ENCODE data around the gene ICAM4.

ICAM4 gene

GRCh38 chr19:10292206-10292788 is 5.5 kb downstream of the ICAM4 start:
- H3K79me2 ChIP-seq (ENCODE audit: control insufficient read depth, low read length) = no peaks in the 10 kb centered on the region
- H3K27me3 ChIP-seq (ENCODE audit: control insufficient read depth, low read length) = peaks cover 27% of the 10 kb centered on the region
- no peaks in the 10 kb centered on the region for H4K20me1 ChIP-seq (ENCODE audit: control insufficient read depth, insufficient read depth, low read depth, low read length)
- H3K4me1 ChIP-seq (ENCODE audit: control insufficient read depth, low read length) = peaks cover 68% of the 10 kb centered on the region
- no peak overlapping the region for H3K27ac ChIP-seq (ENCODE audit: low read depth, low read length)
- no peaks in the 10 kb centered on the region for H3K9me2 ChIP-seq (replicated peaks; ENCODE audit: control insufficient read depth, low read length)
- H3K4me3 ChIP-seq (ENCODE audit: low read length) = peak overlapping the region; percentile 81
- H3F3A ChIP-seq (ENCODE audit: control insufficient read depth, insufficient read depth) = no peaks in the 10 kb centered on the region
- H3K9me3 ChIP-seq (ENCODE audit: control insufficient read depth, insufficient read depth, low read length) = no peaks in the 10 kb centered on the region
- no peaks in the 10 kb centered on the region; the same call in 1 of the 2 replicates for H3K36me3 ChIP-seq (ENCODE audit: control insufficient read depth, low read length)
- TF ChIP-seq CTCF (IDR thresholded peaks at IDR 0.05; ENCODE audit: low read depth, low read length, poor library complexity, severe bottlenecking) = no peak
- no peak for TF ChIP-seq EZH2phosphoT487 (IDR thresholded peaks at IDR 0.05; ENCODE audit: borderline replicate concordance, low read length)
- H3K4me2 ChIP-seq (ENCODE audit: low read length) = peak overlapping the region; percentile 95

- peaks cover 27% of the 10 kb centered on the region for H3K27me3 ChIP-seq (ENCODE audit: control insufficient read depth, low read length)
- no peak for TF ChIP-seq EZH2phosphoT487 (IDR thresholded peaks at IDR 0.05; ENCODE audit: borderline replicate concordance, low read length)
- TF ChIP-seq CTCF (IDR thresholded peaks at IDR 0.05; ENCODE audit: low read depth, low read length, poor library complexity, severe bottlenecking) = no peak
- H3K27ac ChIP-seq (ENCODE audit: low read depth, low read length) = no peak overlapping the region
- peaks cover 60% of the 10 kb centered on the region for H3K4me1 ChIP-seq (ENCODE audit: control insufficient read depth, low read length)
- H3F3A ChIP-seq (ENCODE audit: control insufficient read depth, insufficient read depth) = no peaks in the 10 kb centered on the region
- H3K9me3 ChIP-seq (ENCODE audit: control insufficient read depth, insufficient read depth, low read length) = no peaks in the 10 kb centered on the region
- peak overlapping the region; percentile 81 for H3K4me3 ChIP-seq (ENCODE audit: low read length)
- H4K20me1 ChIP-seq (ENCODE audit: control insufficient read depth, insufficient read depth, low read depth, low read length) = no peaks in the 10 kb centered on the region
- H3K36me3 ChIP-seq (ENCODE audit: control insufficient read depth, low read length) = no peaks in the 10 kb centered on the region; the same call in 1 of the 2 replicates
- no peaks in the 10 kb centered on the region for H3K79me2 ChIP-seq (ENCODE audit: control insufficient read depth, low read length)
- no peaks in the 10 kb centered on the region for H3K9me2 ChIP-seq (replicated peaks; ENCODE audit: control insufficient read depth, low read length)
- H3K4me2 ChIP-seq (ENCODE audit: low read length) = peak overlapping the region; percentile 95
These were observed 6.3 kb downstream of the ICAM4 start for GRCh38 chr19:10292789-10293636.

GRCh38 chr19:10293637-10294367 is 7.0 kb downstream of the ICAM4 start:
- Histone ChIP-seq H3K36me3 (ENCODE audit: control insufficient read depth, low read length) (no peaks in the 10 kb centered on the region; the same call in 1 of the 2 replicates), H4K20me1 (ENCODE audit: control insufficient read depth, insufficient read depth, low read depth, low read length) (no peaks in the 10 kb centered on the region), H3K9me2 (replicated peaks; ENCODE audit: control insufficient read depth, low read length) (no peaks in the 10 kb centered on the region), H3K27me3 (ENCODE audit: control insufficient read depth, low read length) (peaks cover 27% of the 10 kb centered on the region), H3K4me2 (ENCODE audit: low read length) (no peak overlapping the region), H3K9me3 (ENCODE audit: control insufficient read depth, insufficient read depth, low read length) (no peaks in the 10 kb centered on the region), H3F3A (ENCODE audit: control insufficient read depth, insufficient read depth) (no peaks in the 10 kb centered on the region), H3K27ac (ENCODE audit: low read depth, low read length) (no peak overlapping the region), H3K4me3 (ENCODE audit: low read length) (no peak overlapping the region), H3K4me1 (ENCODE audit: control insufficient read depth, low read length) (peaks cover 52% of the 10 kb centered on the region), H3K79me2 (ENCODE audit: control insufficient read depth, low read length) (no peaks in the 10 kb centered on the region)
- TF ChIP-seq EZH2phosphoT487 (IDR thresholded peaks at IDR 0.05; ENCODE audit: borderline replicate concordance, low read length) (no peak), CTCF (IDR thresholded peaks at IDR 0.05; ENCODE audit: low read depth, low read length, poor library complexity, severe bottlenecking) (no peak)

Measured in DOHH2 (cell line).